Stimulated activated CD4-positive, alpha-beta T cell treated with anti-CD3 and anti-CD28 coated beads, Interleukin-15, amount 100 ng/mL, for 1 hour (primary cell): ENCODE data around the gene CCR4.
"Not testable (repeated sequence)": the region's sequence is repeated elsewhere in the genome, so short reads cannot be mapped to it uniquely, and the experiment has no call there.

Experiments
- DNase-seq, 2 donors: peaks; one replicate each; pipeline ENCODE4 v3.0.0-alpha.2; 2020; ENCODE audit warnings: low read depth in 1 of 2, low spot score in 1 of 2

CCR4 gene

DNA sequence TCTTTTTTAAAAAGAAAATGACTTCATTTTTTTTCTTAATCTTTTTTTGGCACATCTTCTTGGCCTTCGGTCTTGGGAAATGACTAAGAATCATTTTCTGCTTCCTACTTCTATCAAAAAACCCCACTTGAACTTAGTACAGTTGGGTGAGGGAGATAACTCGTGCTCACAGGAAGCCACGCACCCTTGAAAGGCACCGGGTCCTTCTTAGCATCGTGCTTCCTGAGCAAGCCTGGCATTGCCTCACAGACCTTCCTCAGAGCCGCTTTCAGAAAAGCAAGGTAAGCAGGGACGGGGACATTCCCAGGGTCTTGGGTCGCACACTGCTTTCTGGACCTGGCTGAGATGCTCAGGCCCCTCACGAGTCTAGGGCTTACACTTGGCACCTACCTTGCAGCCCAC is at the start of gene CCR4:
TSS of gene CCR4 (plus strand) at position 235 of the 402 bp plus-strand sequence. CDS start 1,779 bp downstream, outside the sequence.
- DNase-seq, result peak; percentile 20 to 43

DNA sequence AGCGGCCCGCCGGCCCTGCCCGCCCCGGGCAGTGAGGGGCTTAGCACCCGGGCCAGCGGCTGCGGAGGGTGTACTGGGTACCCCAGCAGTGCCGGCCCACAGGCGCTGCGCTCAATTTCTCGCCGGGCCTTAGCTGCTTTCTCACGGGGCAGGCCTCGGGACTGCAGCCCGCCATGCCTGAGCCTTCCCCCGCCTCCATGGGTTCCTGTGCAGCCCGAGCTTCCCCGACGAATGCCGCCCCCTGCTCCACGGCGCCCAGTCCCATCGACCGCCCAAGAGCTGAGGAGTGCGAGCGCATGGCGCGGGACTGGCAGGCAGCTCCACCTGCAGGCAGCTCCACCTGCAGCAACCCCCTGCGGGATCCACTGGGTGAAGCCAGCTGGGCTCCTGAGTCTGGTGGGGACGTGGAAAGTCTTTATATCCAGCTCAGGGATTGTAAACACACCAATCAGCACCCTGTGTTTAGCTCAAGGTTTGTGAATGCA is 48.5 kb upstream of the CCR4 start:
- peak in 1 of 2 donors; percentile 31 for DNase-seq

DNA sequence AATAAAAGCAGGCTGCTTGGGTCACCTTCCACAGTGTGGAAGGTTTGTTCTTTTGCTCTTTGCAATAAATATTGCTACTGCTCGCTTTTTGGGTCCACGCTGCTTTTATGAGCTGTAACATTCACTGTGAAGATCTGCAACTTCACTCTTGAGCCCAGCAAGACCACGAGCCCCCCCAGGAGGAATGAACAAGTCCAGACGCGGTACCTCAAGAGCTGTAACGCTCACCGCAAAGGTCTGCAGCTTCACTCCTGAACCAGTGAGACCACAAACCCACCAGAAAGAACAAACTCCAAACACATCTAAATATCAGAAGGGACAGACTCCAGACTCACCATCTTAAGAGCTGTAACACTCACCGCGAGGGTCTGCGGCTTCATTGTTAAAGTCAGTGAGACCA is 47.5 kb upstream of the CCR4 start:
- no peak for DNase-seq

DNA sequence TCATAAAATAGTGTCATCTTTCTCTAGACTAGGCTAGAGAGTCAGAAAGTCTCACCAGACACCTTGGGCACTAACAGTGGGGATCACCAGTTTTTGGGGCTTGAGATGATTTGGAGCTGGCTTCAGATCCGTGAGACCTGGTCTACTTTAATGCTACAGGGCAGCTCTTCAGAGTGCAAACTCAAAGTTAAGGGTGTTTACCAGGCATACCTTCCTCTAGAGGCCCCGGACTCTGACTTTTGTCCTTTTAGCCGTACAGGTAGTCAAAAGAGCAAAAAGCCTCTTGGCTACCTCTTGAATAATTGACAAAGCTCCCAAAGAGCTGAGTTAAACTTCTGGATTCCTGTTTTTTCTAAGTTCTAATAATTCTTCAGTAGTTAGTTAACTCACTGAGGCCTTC is 41.4 kb upstream of the CCR4 start:
- DNase-seq, result no peak

DNA sequence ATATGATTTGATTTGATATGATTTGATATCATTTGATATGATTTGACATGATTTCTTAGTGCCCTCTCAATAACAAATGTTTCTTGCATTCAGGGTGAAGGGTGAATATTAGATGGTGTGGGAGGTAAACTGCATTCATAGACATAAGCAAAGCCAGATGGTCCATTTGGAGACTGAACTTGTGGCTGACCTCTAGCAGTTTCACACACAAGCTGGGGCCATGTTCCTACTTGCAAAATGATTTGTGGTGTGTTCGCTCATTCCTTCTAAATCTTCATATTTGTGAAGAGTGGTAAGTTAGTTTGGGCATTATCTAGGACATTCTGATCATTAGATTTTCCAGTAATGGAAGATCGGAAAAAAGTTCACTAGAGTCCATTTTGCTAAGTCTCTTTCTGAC is 40.5 kb upstream of the CCR4 start:
- no peak for DNase-seq

DNA sequence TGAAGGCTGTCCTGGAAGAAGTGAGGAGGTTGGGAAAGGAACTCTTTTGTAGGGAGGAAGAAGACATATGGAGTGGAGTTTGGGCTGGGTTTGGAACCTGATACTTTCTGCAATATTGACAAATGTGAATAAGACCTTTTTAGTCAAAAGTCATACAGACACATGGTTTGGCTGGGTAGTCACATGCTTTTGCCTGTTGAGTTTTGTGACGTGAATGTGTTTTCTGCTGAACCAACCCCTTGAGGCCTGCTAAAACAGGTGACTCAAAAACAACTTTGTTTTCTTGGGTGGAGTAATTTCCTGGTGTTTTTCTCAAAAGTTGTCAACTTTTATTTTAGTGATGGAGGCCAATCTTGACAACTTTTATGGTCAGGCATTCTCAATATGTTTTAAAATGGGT is 39.4 kb upstream of the CCR4 start:
- DNase-seq, result no peak

DNA sequence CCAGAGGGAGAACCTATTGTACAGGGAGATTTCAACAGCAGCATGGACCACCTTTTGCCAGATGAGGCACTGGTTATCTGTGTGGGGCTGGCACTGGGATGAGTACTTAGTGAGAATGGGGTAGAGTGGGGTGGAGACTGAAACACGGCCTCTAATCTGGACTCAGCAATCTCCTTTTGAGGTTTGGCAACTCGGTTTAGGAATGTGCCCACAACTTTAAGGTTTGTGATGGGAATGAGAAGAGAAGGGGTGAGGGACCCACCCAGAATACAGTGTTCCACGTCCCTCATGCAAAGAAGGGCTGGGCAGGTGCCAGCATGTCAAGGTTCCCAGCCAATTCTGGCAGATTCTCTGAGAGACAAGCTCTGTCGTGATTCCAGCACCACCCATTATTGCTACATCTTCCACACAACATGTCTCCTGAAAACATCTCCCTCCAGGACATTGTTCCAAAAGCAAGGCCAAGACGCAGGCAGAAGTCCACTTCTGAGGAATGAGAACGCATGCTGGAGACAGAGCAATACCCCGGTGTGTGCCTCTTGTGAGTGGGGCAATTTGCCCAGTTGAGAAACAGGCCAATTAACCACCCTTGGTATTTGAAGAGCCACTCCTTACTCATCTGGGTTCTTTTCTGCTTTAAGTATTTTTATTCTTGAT is 37.5 kb upstream of the CCR4 start:
- DNase-seq, result no peak

DNA sequence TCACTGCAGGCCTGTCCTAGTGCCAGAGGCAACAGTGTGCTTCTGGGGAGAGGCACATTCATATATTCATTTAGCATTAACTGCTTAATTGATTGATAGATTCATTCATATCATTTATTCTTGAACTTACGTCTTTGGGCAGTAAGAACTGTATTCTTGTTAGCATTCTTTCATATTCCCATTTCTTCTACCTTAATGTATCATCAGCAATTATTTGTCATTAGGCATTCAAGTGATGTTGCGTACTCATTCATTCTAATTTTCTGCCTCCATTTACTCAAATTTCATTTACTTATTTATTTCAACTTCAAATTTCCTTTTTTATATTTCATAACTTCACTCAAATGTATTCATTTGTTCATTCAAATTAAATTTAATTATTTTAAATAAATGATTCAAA is 31.5 kb upstream of the CCR4 start:
- DNase-seq, result no peak

DNA sequence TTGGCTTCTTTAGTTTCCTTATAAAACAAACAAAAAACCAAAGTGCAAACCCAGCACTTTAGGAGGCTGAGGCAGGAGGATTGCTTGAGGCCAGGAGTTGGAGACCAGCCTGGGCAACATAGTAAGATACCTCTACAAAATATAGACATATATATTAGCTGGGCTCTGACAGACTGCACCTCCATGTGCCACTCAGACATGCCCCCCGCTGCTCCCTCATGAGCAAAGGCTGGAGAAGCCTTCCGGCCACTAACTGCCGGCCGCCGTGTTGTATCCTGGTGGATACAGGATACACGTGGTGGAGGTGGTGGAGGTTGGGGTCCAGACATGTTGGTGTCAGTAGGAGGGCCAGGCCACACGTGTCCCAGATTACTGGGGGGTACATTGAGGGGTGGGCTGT is 29.4 kb upstream of the CCR4 start:
- no peak for DNase-seq

DNA sequence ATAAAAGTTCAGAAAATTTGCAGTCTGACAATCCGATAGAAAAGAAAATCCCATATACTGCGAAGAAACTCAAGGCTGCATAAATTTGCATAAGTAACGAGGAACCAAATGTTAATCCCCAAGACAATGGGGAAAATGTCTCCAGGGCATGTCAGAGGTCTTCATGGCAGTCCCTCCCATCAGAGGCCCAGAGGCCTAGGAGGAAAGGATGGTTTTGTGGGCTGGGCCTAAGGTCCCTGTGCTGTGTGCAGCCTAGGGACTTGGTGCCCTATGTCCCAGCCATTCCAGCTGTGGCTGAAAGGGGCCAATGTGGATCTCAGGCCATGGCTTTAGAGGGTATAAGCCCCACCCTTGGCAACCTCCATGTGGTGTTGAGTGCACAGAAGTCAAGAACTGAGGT is 21.3 kb upstream of the CCR4 start:
- no peak for DNase-seq

DNA sequence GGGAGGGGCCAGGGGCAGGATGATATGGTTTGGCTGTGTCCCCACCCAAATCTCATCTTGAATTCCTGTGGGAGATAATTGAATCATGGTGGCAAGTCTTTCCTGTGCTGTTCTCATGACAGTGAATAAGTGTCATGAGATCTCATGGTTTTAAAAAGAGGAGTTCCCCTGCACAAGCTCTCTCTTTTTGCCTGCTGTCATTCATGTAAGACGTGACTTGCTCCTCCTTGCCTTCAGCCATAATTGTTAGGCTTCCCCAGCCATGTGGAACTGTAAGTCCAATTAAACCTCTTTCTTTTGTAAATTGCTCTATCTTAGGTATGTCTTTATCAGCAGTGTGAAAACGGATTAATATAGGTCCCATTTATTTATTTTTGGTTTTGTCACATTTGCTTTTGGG is 20.2 kb upstream of the CCR4 start:
- not testable (repeated sequence) for DNase-seq

DNA sequence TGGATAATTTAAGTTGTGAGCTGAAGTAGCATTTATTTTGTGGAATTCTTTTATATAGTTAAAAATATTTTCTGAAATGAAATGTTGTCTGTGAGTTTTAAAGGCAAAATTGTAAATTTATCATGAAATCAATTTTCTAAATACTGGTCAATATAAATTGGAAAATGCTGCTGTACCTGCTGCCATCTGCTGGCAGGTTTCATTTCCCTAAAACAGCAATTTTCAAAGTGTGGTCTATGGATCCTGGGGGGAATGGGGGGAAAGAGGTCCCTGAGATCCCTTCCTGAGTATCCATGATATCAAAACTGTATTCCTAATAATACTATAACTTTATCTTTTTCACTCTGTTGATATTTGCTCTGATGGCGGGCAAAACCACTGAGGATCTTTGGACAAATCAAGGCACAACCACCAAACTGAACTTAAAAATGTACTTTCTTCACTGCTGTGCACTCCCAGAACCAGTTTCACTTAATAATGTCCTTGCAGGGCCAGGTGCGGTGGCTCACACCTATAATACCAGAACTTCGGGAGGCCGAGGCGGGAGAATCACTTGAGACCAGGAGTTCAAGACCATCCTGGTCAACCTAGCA is 17.2 kb upstream of the CCR4 start:
- DNase-seq, result no peak

DNA sequence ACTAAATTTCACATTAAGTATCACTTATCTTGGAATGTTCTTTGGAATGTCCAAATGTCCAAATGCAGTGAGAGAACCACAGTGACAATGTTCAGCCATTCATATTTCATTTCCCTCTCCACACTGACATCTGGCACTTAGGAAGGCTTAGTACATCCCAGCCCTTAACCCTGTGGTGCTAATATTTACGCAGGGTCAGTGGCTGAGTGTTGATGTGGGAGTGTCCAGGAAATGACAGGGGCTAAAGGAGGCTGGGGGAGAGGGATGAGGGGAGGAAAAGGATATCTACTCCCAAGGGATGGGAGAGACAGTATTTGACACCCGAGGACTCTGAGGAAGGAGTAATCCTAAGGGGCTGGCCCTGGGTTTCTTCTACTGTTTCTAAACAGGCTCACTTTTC is 14.1 kb upstream of the CCR4 start:
- DNase-seq, result no peak

DNA sequence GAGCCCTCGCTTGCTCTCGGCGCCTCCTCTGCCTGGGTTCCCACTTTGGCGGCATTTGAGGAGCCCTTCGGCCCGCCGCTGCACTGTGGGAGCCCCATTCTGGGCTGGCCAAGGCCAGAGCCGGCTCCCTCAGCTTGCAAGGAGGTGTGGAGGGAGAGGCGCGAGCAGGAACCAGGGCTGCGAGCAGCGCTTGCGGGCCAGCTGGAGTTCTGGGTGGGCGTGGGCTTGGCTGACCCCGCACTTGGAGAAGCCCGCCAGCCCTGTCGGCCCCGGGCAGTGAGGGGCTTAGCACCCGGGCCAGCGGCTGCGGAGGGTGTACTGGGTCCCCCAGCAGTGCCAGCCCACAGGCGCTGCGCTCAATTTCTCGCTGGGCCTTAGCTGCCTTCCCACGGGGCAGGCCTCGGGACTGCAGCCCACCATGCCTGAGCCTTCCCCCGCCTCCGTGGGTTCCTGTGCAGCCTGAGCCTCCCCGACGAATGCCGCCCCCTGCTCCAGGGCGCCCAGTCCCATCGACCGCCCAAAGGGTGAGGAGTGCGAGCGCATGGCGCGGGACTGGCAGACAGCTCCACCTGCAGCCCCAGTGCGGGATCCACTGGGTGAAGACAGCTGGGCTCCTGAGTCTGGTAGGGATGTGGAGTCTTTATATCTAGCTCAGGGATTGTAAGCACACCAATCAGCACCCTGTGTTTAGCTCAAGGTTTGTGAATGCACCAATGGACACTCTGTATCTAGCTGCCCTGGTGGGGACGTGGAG is 11.7 kb upstream of the CCR4 start:
- not testable (repeated sequence) for DNase-seq

DNA sequence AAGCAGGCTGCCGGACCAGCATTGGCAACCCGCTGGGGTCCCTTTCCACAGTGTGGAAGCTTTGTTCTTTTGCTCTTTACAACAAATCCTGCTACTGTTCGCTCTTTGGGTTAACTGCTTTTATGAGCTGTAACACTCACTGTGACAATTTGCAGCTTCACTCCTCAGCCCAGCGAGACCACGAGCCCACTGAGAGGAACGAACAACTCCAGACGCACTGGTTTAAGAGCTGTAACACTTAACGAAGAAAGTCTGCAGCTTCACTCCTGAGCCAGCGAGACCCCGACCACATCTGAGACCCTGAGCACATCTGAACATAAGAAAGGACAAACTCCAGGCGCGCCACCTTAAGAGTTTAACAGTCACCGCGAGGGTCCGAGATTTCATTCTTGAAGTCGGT is 10.7 kb upstream of the CCR4 start:
- DNase-seq, result no peak

DNA sequence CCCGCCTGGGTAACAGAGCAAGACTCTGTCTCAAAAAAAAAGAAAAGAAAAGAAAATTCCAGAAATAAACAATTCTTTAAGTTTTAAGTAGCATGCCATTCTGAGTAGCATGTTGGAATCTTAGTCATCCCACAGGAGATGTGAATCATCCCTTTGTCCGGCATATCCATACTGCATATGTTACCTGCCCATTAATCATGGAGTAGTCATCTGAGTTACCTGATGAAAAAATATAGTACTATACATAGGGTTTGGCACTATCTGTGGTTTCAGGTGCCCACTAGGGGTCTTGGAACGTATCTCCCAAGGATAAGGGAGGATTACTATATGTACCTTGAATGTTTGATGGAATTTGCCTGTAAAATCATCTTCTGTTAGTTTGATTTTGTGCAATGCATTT is 6.3 kb upstream of the CCR4 start:
- no peak for DNase-seq

DNA sequence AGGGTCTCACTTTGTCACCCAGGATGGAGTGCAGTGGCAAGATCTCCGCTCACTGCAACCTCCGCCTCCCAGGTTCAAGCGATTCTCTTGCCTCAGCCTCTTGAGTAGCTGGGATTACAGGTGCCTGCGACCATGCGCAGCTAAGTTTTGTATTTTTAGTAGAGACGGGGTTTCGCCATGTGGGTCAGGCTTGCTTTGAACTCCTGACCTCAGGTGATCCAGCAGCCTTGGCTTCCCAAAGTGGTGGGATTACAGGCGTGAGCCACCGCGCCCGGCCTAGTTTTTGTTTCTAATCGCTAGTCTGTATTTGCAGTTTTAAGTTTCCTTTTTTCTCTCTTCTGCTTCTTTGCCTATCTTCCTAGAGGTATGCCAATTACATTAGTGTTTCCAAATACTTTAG is 5.8 kb upstream of the CCR4 start:
- not testable (repeated sequence) for DNase-seq

DNA sequence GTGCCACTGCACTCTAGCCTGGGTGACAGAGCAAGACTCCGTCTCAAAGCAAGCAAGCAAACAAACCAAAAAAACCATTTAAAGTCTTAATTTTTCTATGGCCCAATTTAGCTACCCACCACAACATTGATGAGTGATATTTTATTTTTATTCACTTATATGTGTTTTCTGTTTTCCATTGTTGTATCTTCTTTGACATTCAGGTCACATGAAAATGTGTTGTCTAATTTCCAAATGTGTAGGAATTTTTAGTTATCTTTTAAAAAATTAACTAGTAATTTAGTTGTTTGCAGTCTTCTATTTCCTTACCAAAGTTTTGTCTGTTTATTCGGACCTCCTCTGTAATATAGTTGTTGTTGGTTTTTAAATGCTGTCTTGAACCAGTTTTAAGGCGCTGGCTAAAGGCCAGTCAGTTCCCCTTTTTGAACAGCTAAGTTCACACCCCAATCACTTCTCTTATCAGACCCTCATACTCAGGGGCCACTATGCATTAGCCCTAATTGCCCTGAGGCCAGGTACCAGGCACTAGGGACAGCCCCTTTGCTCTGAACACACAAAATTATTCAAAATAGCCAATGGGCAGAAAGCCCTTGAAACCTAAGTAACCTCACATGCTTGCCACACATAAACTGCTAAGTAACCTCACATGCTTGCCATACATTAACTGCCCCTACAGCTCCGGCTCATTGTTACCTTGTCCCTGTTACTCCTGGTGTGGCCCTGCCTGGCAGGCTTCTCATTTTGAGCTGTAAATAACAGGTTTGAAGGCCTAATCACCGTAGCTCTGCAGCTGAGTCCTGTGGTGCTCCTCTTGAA is 4.3 kb upstream of the CCR4 start:
- DNase-seq, result no peak

DNA sequence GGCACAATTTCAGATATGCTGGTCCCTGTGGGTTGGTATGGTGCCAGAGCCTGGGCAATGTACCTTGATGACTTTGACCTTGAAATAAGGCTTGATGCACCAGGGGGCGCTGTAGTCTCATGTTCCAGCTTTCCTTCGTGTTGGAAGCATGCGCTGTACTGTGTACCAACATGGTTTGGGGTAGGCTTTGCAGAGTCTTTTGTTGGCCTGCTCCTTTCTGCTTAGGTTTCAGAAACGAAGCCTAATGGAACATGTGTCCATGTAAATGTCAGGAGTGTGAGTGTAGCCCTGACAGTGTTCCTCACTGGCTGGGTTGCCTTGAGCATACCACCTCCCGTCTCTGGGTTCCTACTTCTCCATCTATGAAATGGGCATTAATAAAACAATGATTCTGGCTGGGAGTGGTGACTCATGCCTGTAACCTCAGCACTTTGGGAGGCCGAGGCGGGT is 3.6 kb upstream of the CCR4 start:
- DNase-seq, result peak; percentile 83 to 89

DNA sequence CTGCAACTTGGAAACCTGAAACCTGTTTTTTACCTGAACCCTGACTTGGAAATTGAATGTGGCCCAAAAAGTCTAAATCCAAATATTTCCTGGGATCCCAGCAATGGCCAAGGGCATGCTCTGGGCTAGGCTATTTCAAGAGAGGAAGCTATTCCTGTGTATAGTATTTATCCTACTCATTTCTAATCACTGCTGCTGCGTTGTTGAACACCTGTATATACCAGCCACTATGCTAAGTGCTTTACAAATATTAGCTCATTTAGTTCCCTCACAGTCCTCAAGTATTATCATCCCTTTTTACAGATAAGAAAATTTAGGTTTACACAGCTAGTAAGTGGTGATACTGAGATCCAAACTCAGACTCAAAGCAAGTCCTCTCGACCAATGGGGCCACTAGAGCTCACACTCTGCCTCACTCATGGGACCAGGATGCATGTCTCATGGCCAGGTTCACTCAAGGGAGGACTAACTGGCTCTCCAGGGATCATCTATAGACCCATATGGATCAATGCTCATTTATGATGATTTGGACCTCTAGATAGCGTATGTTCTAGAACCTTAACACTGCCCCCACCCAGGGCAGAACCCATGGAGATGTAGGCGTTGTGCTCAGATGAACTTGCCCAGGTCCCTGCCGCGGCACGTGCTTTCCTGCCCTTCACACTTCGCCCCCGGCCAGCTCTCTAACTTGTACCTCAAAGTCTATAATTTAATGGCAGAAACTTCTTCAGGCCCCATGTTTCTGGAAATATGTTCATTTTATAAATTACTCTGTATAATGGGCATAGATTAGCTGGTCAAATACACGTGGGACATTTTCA is 2.6 kb upstream of the CCR4 start:
- DNase-seq, result no peak

DNA sequence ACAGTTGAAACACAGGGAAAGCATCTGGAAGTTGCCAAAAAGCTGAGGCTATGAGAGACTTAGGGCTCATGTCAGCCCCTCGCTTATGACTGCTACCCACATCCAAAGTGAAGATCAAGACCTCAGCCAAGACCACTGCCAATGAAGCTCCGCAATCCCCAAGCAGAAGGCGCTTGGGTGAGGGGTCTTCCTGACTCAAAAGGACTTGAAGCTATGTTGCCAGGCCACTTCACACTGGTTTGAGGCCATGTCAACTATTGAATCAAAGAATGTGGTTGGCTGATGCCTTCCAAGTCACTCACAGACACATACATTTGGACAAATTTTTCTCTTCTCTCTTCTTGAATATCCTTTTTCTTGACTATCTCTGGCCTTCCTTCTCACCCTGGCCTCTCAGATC is 928 bp upstream of the CCR4 start:
- DNase-seq, result no peak
